ENCODE results near the gene UBE2V1. TPM values are rescaled to one million over a fixed set of nuclear protein-coding genes. Genes with fewer than 3 reads are reported as not detected.

UBE2V1 gene
- total and polyA plus RNA-seq, 2 of the 13 experiments (the other 11 are each of a cell fraction or from before 2014, with no cell fraction given) = 81.3 to 132 TPM

- TF ChIP-seq ZNF496 (CRISPR knock-in tag; IDR thresholded peaks at IDR 0.05; ENCODE audit: insufficient replicate concordance) (no peak), CBX5 (CRISPR knock-in tag; IDR thresholded peaks at IDR 0.05; ENCODE audit: borderline replicate concordance) (peak; percentile 33; the same call in 1 of the 2 replicates), ZNF230 (CRISPR knock-in tag; IDR thresholded peaks at IDR 0.05) (peak; percentile 86), PBX3 (CRISPR knock-in tag; IDR thresholded peaks at IDR 0.05; ENCODE audit: borderline replicate concordance) (no peak), PITX1 (CRISPR knock-in tag; IDR thresholded peaks at IDR 0.05) (peak; percentile 78), ZBTB40 (IDR thresholded peaks at IDR 0.05) (no peak), ZBTB40 (CRISPR knock-in tag; IDR thresholded peaks at IDR 0.05) (peak; percentile 70; the same call in 1 of the 2 replicates), KLF12 (CRISPR knock-in tag; IDR thresholded peaks at IDR 0.05; ENCODE audit: borderline replicate concordance) (no peak), ZNF557 (CRISPR knock-in tag; IDR thresholded peaks at IDR 0.05) (no peak), HHEX (CRISPR knock-in tag; IDR thresholded peaks at IDR 0.05) (no peak), PAF1 (CRISPR knock-in tag; IDR thresholded peaks at IDR 0.05) (no peak), NFIB (CRISPR knock-in tag; IDR thresholded peaks at IDR 0.05; ENCODE audit: borderline replicate concordance) (no peak), ZNF329 (CRISPR knock-in tag; IDR thresholded peaks at IDR 0.05; ENCODE audit: low read depth) (no peak), IKZF5 (CRISPR knock-in tag; IDR thresholded peaks at IDR 0.05) (peak; percentile 70), ZNF343 (CRISPR knock-in tag; IDR thresholded peaks at IDR 0.05) (no peak), HDAC1 (CRISPR knock-in tag; IDR thresholded peaks at IDR 0.05) (peak; percentile 62), NFE2 (CRISPR knock-in tag; IDR thresholded peaks at IDR 0.05) (no peak), ZNF121 (CRISPR knock-in tag; IDR thresholded peaks at IDR 0.05) (no peak), ZNF546 (CRISPR knock-in tag; conservative IDR thresholded peaks at IDR 0.05) (no peak), GATA4 (IDR thresholded peaks at IDR 0.05; ENCODE audit: borderline replicate concordance, low read depth) (0 out of 2 replicates have a peak, but pooled peaks have one; percentile 31)
These were observed 2.8 kb upstream of the UBE2V1 start (continued) for GRCh38 chr20:50115591-50116367.
